ENCODE data around the gene ATAD3C.
A peak's percentile ranks its signal among the peaks of the same experiment; 100 is the strongest.
"Not testable (repeated sequence)": the region's sequence is repeated elsewhere in the genome, so short reads cannot be mapped to it uniquely, and the experiment has no call there.

Gene ATAD3C

DNA sequence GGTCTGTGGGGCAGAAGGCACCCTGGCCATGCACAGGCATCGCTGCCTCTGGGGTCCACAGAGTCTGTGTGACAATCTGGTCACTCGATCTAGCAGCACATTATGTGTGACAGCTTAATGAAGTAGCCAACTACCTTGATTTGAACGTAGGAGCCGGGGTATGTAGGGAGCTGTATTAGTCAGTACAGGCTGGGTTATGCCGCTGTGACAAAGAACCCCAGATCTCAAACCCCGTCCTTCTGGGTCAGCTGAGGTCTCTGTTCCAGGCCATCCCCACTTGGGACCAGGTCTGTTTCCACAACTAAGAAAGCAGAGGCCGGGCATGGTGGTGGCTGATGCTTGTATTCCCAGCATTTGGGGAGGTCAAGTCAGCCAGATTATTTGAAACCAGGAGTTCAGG lies 13.8 kb downstream of the ATAD3C start:
- TF ChIP-seq, protein P1, sequence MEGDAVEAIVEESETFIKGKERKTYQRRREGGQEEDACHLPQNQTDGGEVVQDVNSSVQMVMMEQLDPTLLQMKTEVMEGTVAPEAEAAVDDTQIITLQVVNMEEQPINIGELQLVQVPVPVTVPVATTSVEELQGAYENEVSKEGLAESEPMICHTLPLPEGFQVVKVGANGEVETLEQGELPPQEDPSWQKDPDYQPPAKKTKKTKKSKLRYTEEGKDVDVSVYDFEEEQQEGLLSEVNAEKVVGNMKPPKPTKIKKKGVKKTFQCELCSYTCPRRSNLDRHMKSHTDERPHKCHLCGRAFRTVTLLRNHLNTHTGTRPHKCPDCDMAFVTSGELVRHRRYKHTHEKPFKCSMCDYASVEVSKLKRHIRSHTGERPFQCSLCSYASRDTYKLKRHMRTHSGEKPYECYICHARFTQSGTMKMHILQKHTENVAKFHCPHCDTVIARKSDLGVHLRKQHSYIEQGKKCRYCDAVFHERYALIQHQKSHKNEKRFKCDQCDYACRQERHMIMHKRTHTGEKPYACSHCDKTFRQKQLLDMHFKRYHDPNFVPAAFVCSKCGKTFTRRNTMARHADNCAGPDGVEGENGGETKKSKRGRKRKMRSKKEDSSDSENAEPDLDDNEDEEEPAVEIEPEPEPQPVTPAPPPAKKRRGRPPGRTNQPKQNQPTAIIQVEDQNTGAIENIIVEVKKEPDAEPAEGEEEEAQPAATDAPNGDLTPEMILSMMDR (conservative IDR thresholded peaks at IDR 0.05; ENCODE audit: control insufficient read depth, insufficient read depth, low read depth, low read length), result no peak
- DNase-seq (ENCODE audit: low read depth), result no peak

GRCh38 chr1:1468196-1468985 lies 18.9 kb downstream of the ATAD3C start:
- not testable (repeated sequence) for DNase-seq (ENCODE audit: low read depth)

More for the DNA sequence above, 13.8 kb downstream of the ATAD3C start:
- no peak overlapping the region for H3K4me3 ChIP-seq (ENCODE audit: control insufficient read depth, low read depth, low read length)

DNA sequence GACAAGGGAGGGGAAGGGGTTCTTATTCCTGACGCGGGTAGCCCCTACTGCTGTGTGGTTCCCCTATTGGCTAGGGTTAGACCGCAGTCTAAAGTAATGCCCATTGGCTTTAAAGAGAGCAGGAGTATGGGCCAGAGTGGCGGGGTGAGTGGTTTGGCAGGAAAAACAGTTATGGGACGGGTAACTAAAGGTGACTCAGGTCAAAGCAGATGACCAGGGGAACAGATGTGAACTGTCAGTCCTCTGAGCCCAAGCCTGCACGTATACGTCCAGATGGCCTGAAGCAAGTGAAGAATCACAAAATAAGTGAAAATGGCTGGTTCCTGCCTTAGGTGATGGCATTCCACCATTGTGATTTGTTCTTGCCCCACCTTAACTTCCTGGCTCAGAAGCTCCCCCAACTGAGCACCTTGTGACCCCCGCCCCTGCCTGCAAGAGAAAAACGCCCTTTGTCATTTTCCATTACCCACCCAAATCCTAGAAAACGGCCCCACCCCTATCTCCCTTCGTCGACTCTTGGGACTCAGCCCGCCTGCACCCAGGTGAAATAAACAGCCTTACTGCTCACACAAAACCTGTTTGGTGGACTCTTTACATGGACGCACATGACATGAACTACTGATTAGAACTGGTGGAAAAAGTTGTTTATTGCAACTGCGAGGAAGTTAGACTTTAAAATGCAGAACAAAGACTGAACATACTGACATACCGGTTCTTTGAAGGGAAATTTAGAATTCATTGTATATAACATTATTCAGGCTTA lies 21.3 kb downstream of the ATAD3C start:
- peak; percentile 25 for DNase-seq (ENCODE audit: low read depth)
- TF ChIP-seq, protein P1 (conservative IDR thresholded peaks at IDR 0.05; ENCODE audit: control insufficient read depth, insufficient read depth, low read depth, low read length), result no peak
- peak overlapping the region; percentile 84 for H3K4me3 ChIP-seq (ENCODE audit: control insufficient read depth, low read depth, low read length)

More at GRCh38 chr1:1468196-1468985, 18.9 kb downstream of the ATAD3C start:
- H3K4me3 ChIP-seq (ENCODE audit: control insufficient read depth, low read depth, low read length), result not testable (repeated sequence)

- TF ChIP-seq, protein P1 (conservative IDR thresholded peaks at IDR 0.05; ENCODE audit: control insufficient read depth, insufficient read depth, low read depth, low read length), result no peak
- peak; percentile 87 for DNase-seq (ENCODE audit: low read depth)
- peak within 1 kb of the TSS; percentile 84 for H3K4me3 ChIP-seq (ENCODE audit: control insufficient read depth, low read depth, low read length)
These were observed 22.0 kb downstream of the ATAD3C start, which contains the start of gene ATAD3B for GRCh38 chr1:1471389-1472052. Gene ATAD3B, plus strand, starts transcription at chr1:1471765. Its CDS starts 120 bp downstream, at chr1:1471885.

DNA sequence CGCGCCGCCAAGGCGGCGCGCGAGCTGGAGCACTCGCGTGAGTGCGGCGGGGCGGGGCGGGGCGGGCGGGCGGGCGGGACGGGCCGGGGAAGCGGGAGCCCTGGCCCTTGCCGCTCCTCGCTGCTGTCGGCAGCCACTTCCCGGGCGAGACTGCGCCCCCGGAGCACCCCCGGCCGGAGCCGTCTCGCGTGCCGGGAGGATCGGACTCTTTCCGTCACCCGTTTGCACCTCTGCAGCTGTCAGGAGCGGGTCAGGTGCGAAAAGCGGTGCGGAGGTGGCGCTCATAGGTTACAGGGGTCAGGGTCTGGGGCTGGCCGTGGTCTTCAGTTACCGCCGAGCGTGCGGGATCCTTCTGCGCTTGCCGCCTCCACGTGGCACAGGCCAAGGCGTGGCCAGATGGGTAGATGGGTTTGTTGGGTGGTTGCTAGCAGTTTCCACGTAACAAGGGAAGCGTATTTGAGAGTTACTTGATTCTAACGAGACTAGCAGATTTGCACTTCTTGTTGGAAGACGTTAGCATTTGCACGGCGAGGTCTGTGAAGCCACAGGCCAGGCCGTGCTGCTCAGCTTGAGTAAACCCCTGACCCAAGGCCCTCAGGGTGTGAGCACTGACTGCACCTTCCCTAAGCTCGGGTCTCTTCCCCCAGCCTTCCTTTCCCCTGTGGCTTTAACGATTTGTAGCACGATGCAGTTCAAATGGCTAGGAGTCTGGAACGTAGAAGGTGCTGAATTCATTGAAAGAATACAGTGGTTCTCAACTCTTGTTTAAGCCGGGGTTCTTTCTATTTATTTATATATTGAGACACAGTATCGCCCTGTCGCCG lies 22.8 kb downstream of the ATAD3C start:
- peak overlapping the region; percentile 76 for H3K4me3 ChIP-seq (ENCODE audit: control insufficient read depth, low read depth, low read length)
- DNase-seq (ENCODE audit: low read depth), result not testable (repeated sequence)

DNA sequence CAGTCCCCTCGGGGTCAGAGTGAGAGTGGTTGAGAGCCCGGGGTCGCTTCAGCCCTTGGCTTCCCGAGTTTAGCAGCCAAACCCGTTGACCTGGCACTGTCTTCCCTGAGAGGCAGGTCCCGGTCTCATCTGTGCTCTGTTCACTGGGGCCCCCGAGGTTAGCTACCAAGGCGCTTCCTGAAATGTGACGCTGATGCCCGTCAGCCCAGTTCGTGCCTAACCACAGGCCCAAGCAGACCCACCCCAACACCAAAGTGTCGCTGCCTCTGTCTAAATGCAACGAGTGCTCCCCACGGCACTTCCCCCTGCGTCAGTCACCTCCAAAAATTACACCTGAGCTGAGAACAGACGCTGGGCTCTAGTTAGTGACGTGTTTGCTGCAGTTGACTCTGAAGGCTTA lies 26.5 kb downstream of the ATAD3C start:
- DNase-seq (ENCODE audit: low read depth), result not testable (repeated sequence)

DNA sequence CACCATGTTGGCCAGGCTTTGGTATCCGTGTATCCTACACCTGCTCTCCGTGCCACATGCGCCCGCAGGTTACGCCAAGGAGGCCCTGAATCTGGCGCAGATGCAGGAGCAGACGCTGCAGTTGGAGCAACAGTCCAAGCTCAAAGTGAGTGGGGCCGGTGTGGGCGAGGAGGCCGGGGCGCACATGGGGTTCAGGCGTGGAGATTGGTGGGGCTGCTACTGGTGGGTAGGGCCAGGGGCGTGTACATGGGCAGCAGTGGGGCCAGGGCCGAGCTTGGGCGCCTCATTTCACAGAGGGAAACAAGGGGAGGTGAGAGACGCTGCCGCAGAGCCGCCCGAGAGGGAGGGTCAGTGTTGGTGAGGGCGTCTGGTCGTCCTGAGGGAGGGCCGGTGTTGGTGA lies 27.7 kb downstream of the ATAD3C start:
- no peak overlapping the region for H3K4me3 ChIP-seq (ENCODE audit: control insufficient read depth, low read depth, low read length)
- TF ChIP-seq, protein P1 (conservative IDR thresholded peaks at IDR 0.05; ENCODE audit: control insufficient read depth, insufficient read depth, low read depth, low read length), result no peak
- no peak for DNase-seq (ENCODE audit: low read depth)

More for the DNA sequence above, 26.5 kb downstream of the ATAD3C start:
- not testable (repeated sequence) for H3K4me3 ChIP-seq (ENCODE audit: control insufficient read depth, low read depth, low read length)
